ENCODE data around the gene PRDM12.

The PRDM12 gene

DNA sequence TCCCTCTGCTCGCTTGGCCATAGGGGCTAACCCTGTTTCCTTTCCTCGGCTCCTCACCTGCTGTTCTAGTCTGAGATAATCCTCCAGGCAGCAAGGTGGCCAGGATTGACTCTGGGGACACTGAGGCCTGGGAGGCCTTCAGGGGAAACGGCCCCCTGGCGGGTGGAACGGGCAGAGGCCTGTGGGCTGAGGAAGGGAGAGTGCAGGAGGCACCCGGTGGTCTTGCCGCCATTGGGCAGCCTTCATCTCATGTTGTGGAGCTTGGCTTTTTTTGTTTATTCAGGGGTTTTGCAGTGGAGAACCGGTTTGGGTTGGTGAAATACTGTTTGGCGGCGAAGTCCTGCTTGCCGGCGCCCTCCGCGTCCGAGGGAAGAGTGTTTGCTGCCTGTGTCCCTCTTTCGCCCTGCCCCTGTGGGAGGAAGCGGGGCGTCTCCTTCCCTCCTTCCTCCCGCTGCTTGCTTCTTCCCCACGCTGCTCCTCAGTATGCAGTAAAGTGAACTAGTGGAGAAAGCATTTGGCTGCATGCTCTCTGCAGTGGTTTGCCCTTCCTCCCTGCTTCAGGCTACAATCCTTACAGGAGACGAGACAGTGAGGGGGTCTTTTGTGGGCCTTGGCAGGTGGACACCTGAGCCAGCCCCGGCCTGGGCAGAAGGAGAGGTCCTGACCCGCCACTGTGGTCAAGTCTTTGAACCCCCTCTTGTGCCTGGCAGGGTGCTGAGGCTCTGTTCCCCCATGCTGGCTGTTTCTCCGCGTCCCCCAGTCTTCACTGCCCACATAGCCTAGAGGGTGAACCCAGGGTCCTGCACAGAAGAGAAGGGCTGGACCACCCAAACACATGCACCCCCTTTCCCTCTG, 30.8 kb upstream of the PRDM12 start:
- H3K4me3 Mint-ChIP-seq = no peak overlapping the region
- H3K27ac Mint-ChIP-seq = no peak overlapping the region
- H3K4me1 Mint-ChIP-seq (ENCODE audit: low read depth) = no peaks in the 10 kb centered on the region
- H3K9me3 Mint-ChIP-seq = no peaks in the 10 kb centered on the region
- H3K27me3 Mint-ChIP-seq = no peaks in the 10 kb centered on the region
- H3K36me3 Mint-ChIP-seq (ENCODE audit: low read depth) = peaks cover 40% of the 10 kb centered on the region

DNA sequence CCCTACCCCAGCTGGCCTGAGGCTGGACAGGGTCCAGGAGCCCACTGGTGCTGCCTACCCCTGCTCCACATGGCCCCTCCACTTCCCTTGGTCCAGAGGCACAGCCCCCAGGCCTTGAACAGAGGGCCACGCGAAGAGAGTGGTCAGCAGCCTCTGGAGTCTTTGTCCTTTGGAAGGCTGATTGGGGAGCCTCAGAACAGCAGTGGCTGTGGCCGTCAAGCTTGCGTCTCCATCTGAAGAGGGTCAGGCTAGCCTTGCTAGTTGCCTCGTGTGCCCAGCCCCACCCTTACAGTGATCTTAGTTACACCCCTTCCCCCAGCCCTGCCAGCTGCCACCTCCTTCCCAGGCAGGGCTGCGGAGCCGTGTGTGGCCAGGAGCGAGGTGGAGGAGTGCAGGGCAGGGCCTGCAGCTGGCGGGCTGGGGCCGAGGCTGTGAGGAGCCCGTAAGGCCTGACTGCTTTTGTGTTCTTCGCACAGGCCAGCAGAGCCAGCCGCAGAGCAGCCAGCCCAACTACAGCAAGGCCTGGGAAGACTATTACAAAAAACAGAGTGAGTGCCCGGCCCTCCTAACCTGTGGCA, 30.1 kb upstream of the PRDM12 start:
- Mint-ChIP-seq H3K4me1 (ENCODE audit: low read depth) (no peaks in the 10 kb centered on the region), H3K4me3 (no peak overlapping the region), H3K27me3 (no peaks in the 10 kb centered on the region), H3K36me3 (ENCODE audit: low read depth) (peaks cover 44% of the 10 kb centered on the region), H3K9me3 (no peaks in the 10 kb centered on the region), H3K27ac (no peak overlapping the region)

DNA sequence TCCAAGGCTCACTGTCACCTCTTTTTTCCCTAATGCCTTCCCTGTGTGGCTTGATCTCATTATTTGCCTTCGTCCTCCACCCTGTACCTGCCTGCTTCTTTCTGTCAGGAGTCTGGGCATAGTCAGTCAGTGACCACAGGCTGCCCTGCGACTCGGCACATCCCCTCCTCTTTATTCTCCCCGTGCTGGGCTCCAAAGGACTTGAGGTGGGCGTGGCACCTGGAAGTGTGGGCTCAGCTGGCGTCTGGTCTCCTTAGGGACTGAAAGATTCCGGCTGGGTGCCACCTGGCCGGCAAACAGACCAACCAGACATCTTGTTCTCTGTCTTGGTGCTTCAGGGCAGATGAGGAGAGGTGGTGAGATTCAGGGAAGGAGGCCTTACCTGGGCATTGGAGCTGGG, 29.6 kb upstream of the PRDM12 start:
- Mint-ChIP-seq H3K36me3 (ENCODE audit: low read depth) (peaks cover 44% of the 10 kb centered on the region), H3K4me3 (no peak overlapping the region), H3K27ac (no peak overlapping the region), H3K4me1 (ENCODE audit: low read depth) (no peaks in the 10 kb centered on the region), H3K27me3 (no peaks in the 10 kb centered on the region), H3K9me3 (no peaks in the 10 kb centered on the region)

DNA sequence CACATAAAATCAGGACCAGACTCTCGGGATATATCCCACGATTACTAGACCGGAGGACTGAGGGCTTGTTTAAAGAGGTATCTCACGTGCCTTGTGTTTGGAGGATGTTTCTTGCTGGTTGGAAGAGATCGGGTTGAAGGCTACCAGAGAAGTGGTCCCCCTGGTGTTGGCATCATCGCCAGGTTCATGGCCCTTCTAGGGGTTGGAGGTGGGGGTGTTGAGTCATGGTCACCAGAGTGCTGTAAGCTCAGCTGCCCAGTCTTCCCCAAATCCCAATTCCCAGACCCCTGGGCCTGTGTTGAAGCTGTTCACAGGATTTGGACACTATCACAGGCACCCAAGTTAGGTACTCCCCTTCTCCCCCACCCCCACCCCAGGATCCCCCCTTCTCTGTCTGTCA, 29.1 kb upstream of the PRDM12 start:
- Mint-ChIP-seq H3K4me1 (ENCODE audit: low read depth) (no peaks in the 10 kb centered on the region), H3K27me3 (no peaks in the 10 kb centered on the region), H3K4me3 (no peak overlapping the region), H3K36me3 (ENCODE audit: low read depth) (peaks cover 42% of the 10 kb centered on the region), H3K27ac (no peak overlapping the region), H3K9me3 (no peaks in the 10 kb centered on the region)

DNA sequence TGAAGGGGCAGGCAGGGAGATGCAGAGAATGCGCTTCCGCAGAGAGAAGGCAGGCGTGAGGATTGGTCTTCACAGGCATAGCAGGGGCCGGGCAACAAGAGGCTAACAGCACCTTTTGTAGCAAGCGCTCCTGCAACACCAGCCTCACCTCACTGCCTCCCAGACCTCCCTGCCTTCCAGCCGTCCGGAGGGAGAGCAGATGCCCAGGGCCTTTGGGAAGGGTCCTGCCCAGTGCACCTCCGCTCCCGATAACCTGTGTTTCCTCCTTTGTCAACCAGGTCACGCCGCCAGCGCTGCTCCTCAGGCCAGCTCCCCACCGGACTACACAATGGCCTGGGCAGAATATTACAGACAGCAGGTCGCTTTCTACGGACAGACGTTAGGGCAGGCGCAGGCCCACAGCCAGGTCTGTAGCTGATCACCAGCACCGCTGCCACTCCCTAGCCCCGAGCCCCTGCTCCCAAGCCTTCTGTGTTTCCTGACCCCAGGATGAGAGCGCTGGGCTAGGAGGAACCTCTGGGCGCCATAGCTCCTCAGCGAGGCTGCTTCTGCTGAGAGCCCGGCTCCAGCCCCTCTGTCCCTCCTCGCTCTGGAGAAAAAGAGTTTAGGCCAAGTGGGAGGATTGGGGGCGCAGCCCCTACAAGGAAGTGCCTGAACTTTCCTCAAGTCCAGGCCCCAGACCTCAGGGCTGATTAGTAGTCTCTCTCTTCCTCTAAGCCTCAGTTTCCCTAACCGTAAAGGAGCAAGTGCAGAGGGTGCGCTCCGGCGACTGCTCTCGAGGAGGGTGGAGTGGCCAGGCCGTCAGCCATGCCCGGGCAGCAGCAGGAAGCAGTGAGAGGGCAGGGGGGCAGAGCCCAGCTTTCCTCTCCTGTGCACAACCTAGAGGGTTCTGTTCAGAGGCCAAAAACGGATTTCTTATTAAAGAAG, 28.4 kb upstream of the PRDM12 start:
- no peak overlapping the region for H3K27ac Mint-ChIP-seq
- H3K36me3 Mint-ChIP-seq (ENCODE audit: low read depth) = peaks cover 39% of the 10 kb centered on the region
- H3K4me3 Mint-ChIP-seq = no peak overlapping the region
- no peaks in the 10 kb centered on the region for H3K27me3 Mint-ChIP-seq
- no peaks in the 10 kb centered on the region for H3K4me1 Mint-ChIP-seq (ENCODE audit: low read depth)
- no peaks in the 10 kb centered on the region for H3K9me3 Mint-ChIP-seq

DNA sequence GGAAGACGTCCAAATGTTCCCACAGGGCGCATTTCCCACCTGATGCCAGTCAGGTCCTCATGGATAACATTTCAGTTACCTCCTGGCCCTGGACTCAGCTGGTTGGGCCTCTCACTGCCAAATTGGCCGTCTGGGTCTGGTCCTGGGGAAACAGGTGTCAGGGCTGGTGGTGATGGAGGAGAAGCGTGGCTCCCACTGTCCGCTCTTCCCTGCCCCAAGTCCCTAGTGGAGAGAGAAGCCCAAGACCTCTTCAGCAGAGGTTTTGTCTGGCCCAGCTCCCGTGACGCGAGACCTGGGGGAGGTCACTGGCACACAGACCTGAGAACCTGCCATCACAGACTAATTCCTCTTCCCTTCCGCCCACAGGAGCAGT, 27.8 kb upstream of the PRDM12 start:
- Mint-ChIP-seq H3K27me3 (no peaks in the 10 kb centered on the region), H3K36me3 (ENCODE audit: low read depth) (peaks cover 37% of the 10 kb centered on the region), H3K4me3 (no peak overlapping the region), H3K4me1 (ENCODE audit: low read depth) (no peaks in the 10 kb centered on the region), H3K9me3 (no peaks in the 10 kb centered on the region), H3K27ac (no peak overlapping the region)

DNA sequence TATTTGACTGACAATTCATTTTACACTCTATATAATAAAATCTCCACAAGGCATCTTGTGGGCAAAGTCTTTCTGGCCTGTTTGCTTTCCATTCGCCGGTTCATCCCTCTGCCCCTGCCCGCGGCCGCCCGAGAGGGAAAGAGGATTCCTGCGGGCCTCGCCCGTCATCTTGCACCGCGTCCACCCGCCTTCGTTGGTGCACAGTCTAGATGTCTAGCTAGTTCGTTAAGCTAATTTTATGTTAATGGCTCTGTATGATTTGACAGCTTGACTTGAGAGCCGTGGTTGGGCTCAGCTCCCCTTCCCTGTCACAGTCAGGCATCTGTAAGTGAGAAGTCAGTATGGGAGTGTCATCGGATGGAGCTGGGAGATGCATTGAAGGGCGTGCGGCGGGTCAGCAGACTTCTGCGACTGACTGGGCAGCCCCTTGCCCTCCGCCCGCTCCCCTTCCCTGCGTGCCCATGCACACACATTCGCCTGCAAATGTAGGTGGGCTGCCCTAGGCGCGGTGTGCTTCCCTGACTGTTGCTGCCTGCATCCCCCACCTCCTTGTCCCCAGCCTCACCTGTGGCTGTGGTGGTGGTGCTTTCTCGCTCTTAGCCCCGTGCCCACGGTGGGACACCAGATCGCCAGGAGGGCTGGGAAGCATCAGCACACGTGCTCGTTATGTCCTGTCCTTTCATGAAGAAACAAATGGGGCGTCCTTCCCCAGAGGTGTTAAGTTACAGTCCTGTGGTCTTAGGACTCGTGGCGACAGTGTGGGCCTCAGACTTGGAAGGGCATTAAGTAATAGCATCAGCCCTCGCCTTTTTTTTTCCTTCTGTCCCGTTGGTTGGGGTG, 25.9 kb upstream of the PRDM12 start:
- Mint-ChIP-seq H3K27me3 (no peaks in the 10 kb centered on the region), H3K4me3 (no peak overlapping the region), H3K27ac (no peak overlapping the region), H3K4me1 (ENCODE audit: low read depth) (no peaks in the 10 kb centered on the region), H3K36me3 (ENCODE audit: low read depth) (peaks cover 28% of the 10 kb centered on the region), H3K9me3 (no peaks in the 10 kb centered on the region)

DNA sequence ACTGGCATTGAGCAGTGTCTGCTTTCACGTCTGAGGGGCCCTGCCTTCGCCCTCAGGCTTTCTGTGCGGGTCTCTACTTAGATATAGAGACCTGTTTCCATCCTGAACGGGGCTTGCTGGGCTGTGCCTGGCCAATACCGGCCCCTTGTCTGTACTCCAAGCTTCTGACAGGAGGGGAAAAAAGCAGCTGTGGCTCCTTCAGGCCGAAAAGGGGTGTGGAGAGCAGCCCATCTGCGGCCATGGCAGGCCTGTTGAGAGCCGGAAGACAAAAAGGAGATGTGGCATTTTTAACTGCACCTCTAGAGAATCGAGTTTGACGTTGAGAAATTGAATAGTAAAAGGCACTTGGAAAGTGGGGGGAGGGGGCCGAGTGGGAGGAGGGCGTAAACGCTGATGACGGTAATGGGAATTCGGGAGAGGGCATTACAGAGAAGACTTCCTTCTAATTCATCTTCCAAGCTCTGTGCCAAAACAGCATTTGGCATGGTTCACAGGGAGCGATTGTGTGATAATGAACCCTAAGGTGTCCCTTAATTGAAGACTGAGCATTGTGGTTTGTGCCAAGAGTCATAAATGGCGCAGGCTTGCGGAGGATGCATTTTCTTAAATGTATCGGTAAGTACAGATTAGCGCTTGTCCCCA, 25.1 kb upstream of the PRDM12 start:
- no peaks in the 10 kb centered on the region for H3K9me3 Mint-ChIP-seq
- H3K36me3 Mint-ChIP-seq (ENCODE audit: low read depth) = peaks cover 28% of the 10 kb centered on the region
- no peak overlapping the region for H3K27ac Mint-ChIP-seq
- no peaks in the 10 kb centered on the region for H3K27me3 Mint-ChIP-seq
- no peak overlapping the region for H3K4me3 Mint-ChIP-seq
- H3K4me1 Mint-ChIP-seq (ENCODE audit: low read depth) = no peaks in the 10 kb centered on the region

DNA sequence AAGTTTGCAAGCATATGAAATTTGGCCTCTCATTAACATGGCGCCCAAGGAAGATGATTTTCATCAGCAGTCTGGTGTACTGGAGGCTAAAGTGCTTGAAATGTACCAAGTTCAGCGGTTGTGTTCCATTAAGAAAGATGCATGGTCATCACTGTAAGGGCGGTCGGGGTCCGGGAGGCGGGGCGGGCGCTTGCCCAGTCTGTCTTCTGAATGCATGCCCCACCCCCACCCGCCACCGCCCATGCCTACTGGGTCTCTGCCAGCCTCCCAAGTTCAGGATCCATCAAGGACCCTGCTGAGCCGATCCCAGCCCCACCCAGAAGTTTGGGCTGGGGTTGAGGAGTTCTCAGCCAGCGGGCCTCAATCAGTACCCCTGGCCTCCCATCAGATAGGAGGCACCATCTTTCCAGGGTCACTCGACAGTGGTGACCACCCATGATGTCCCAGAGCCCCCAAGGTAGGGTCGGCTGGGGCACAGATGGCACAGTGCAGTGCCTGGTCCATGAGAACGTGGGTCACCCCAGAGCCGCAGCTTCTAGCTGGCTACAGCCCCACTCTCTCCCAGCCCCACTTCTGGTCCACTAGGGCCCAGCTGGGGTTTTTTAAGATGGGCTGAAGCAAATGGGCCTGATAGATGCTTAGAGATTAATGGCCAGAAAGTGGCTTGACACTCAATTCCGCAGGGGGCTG, 24.4 kb upstream of the PRDM12 start:
- Mint-ChIP-seq H3K4me3 (no peak overlapping the region), H3K27me3 (no peaks in the 10 kb centered on the region), H3K9me3 (no peaks in the 10 kb centered on the region), H3K36me3 (ENCODE audit: low read depth) (peaks cover 23% of the 10 kb centered on the region), H3K4me1 (ENCODE audit: low read depth) (no peaks in the 10 kb centered on the region), H3K27ac (no peak overlapping the region)

DNA sequence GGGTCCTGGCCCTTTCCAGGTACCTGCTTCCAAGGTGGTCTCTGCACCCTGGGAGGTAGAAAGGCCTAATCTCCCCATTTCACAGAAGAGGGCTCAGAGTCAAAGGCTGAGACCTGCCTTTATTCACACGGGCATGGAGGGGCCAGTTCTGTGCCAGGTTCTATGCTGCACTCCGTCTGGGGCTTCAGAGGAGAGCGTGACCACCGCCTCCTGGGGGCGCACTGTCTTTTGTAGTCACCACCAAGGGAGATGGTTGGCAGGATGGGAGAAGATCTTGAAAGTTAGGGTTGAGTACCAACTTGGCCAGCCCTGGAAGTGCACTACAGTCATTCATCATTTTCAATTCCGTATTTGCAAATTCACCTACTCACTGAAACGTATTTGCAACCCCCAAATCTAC, 23.7 kb upstream of the PRDM12 start:
- Mint-ChIP-seq H3K9me3 (peaks cover 2% of the 10 kb centered on the region), H3K4me1 (ENCODE audit: low read depth) (no peaks in the 10 kb centered on the region), H3K27ac (no peak overlapping the region), H3K27me3 (no peaks in the 10 kb centered on the region), H3K36me3 (ENCODE audit: low read depth) (peaks cover 19% of the 10 kb centered on the region), H3K4me3 (no peak overlapping the region)

DNA sequence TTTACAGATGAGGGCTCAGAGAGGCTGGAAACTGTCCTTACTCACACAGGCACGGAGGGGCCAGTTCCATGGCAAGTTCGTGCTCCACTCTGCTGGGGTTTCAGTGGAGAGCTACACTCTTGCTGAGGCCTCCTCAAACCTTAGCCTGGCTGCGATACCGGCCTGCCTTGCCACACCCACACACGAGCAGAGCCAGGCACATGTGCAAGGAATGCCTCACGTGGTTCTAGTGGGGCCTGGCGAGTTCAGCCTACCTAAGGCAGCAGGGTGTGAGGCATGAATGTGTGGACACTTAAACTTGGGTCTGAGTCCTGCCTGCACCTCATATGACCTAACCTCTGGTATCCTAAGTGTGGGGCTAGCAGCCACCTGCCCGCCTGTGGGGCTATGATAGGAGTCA, 21.5 kb upstream of the PRDM12 start:
- peaks cover 10% of the 10 kb centered on the region for H3K36me3 Mint-ChIP-seq (ENCODE audit: low read depth)
- H3K4me1 Mint-ChIP-seq (ENCODE audit: low read depth) = no peaks in the 10 kb centered on the region
- no peak overlapping the region for H3K27ac Mint-ChIP-seq
- no peaks in the 10 kb centered on the region for H3K27me3 Mint-ChIP-seq
- peaks cover 9% of the 10 kb centered on the region for H3K9me3 Mint-ChIP-seq
- H3K4me3 Mint-ChIP-seq = no peak overlapping the region

DNA sequence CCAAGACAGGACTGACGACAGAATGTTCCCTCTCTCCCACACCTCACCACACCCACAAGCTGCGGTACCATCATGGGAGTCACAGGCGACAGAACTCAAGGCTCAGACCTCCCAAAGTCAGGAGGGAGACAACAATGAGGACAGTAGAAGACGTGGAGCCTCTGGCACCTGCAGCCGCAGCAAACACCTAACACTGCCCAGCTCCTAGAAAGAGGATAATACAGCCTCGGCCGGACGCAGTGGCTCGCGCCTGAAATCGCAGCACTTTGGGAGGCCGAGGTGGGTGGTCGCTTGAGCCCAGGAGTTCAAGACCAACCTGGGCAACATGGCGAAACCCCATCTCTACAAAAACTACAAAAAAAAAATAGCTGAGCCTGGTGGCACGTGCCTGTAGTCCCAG, 13.2 kb upstream of the PRDM12 start:
- H3K27ac Mint-ChIP-seq = no peak overlapping the region
- H3K36me3 Mint-ChIP-seq (ENCODE audit: low read depth) = no peaks in the 10 kb centered on the region
- H3K27me3 Mint-ChIP-seq = peaks cover 17% of the 10 kb centered on the region
- no peak overlapping the region for H3K4me3 Mint-ChIP-seq
- H3K9me3 Mint-ChIP-seq = peaks cover 3% of the 10 kb centered on the region
- no peaks in the 10 kb centered on the region for H3K4me1 Mint-ChIP-seq (ENCODE audit: low read depth)

DNA sequence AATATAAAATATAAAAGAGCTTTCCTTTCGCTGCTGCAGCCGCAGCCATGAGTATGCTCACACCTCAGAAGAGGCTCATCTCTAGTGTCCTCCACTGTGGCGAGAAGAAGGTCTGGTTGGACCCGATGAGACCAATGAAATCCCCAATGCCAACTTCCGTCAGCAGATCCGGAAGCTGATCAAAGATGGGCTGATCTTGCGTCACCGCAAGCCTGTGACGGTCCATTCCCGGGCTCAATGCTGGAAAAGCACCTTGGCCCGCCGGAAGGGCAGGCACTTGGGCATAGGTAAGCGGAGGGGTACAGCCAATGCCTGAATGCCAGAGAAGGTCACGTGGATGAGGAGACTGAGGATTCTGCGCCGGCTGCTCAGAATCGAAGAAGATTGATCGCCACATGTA, 12.6 kb upstream of the PRDM12 start:
- H3K4me3 Mint-ChIP-seq = no peak overlapping the region
- no peaks in the 10 kb centered on the region for H3K36me3 Mint-ChIP-seq (ENCODE audit: low read depth)
- no peaks in the 10 kb centered on the region for H3K9me3 Mint-ChIP-seq
- no peaks in the 10 kb centered on the region for H3K4me1 Mint-ChIP-seq (ENCODE audit: low read depth)
- H3K27ac Mint-ChIP-seq = no peak overlapping the region
- H3K27me3 Mint-ChIP-seq = peaks cover 21% of the 10 kb centered on the region

DNA sequence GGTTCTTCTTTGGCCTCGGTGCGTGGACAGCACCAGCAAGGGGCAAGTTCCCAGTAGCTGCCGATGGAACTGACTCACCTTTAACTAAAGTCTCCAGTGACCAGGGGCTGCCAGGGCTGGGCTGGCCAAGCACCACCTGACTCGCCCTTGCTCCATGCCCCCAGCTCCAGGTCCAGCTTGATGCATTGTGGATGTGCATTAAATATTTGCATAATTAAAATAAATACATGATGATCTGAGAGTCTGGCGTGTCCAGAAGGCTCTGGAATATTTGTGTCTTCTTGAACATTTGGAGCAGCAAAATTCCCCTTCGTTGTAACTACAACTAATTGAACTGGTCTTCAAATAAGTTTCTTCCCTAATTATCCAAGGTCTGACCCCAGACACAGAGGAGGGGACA, 9.5 kb upstream of the PRDM12 start:
- H3K4me3 Mint-ChIP-seq = no peak overlapping the region
- no peak overlapping the region for H3K27ac Mint-ChIP-seq
- H3K27me3 Mint-ChIP-seq = peaks cover 39% of the 10 kb centered on the region
- no peaks in the 10 kb centered on the region for H3K9me3 Mint-ChIP-seq
- H3K36me3 Mint-ChIP-seq (ENCODE audit: low read depth) = no peaks in the 10 kb centered on the region
- no peaks in the 10 kb centered on the region for H3K4me1 Mint-ChIP-seq (ENCODE audit: low read depth)

Data from stimulated activated naive CD8-positive, alpha-beta T cell treated with anti-CD3 and anti-CD28 coated beads, Interleukin-15, Interleukin-2, amounts not matched to agents 100 ng/mL and 50 ng/mL, for 24 hours (primary cell).